Spleen (tissue), 7 donors: ENCODE results near the gene BBS9.

Source experiments
- CTCF ChIP-seq, 11 experiments: fragments of 200-600 bp in 7 of 11; fragments of 450-650 bp in 4 of 11; sonication (generic) in 4 of 11; IDR thresholded peaks in 8 of 11; conservative IDR thresholded peaks in 3 of 11; 1 replicate in 7 of 11; 2 replicates in 4 of 11; pipeline versions ENCODE4 v1.4.0 to v1.8.0; 2016 to 2021; ENCODE audit warnings: antibody characterized with exemption in 11 of 11, inconsistent platforms in 4 of 11, mild to moderate bottlenecking in 1 of 11
- POLR2A ChIP-seq, 3 donors: fragments of 450-650 bp; IDR thresholded peaks; one replicate each; pipeline ENCODE4 v1.5.1; 2017; ENCODE audit warnings: antibody characterized with exemption in 3 of 3, mild to moderate bottlenecking in 1 of 3
- POLR2AphosphoS5 ChIP-seq, 3 donors: sonication (generic); formaldehyde crosslinking; IDR thresholded peaks; one replicate each; pipeline ENCODE4 v1.5.1; 2017; ENCODE audit warnings: antibody characterized with exemption in 3 of 3
- donor health status: DM: no; HTN: no; CAD: no; lungs with moderate emphysema.
- donor health status: DM: no; HTN: no; CAD: no.
- donor health status: DM: no; HTN: no; CAD: no.

GRCh38 chr7:33494474-33494873 lies 365.1 kb downstream of the BBS9 start:
- TF ChIP-seq CTCF (IDR thresholded peaks at IDR 0.05 in 8 of 11, conservative IDR thresholded peaks at IDR 0.05 in 3 of 11) (no peak), POLR2A (IDR thresholded peaks at IDR 0.05) (no peak), POLR2AphosphoS5 (IDR thresholded peaks at IDR 0.05) (no peak)
